GM10248 (cell line): ENCODE measurements around the gene SSR1.

Source experiments
- CTCF ChIA-PET: fragments of 300-600 bp; sonication (Branson Sonifier 250); formaldehyde crosslinking; extraction: SDS; loops from one replicate; lab custom pipeline; 2021; ENCODE audit warnings: antibody characterized with exemption; lab: Yijun Ruan, JAX
- POLR2A ChIA-PET: fragments of 350-650 bp; sonication (Branson Sonifier 250); formaldehyde crosslinking; extraction: SDS; loops from one replicate; lab custom pipeline; 2020; ENCODE audit warnings: antibody characterized with exemption; lab: Yijun Ruan, JAX
- DNase-seq: peaks from one replicate; pipeline ENCODE4 v3.0.0; 2012; ENCODE audit errors: extremely low spot score
- CTCF ChIP-seq: IDR thresholded peaks from 2 replicates; pipeline ENCODE4 v1.5.1; 2012; ENCODE audit warnings: mild to moderate bottlenecking, low read depth; ENCODE audit errors: extremely low read depth, missing control alignments, control extremely low read depth

SSR1 gene

GRCh38 chr6:7218406-7218988 is 94.5 kb downstream of the SSR1 start:
- ChIA-PET POLR2A (interaction anchor here (0.6 kb wide), 2 partner anchors 41 to 307 kb away, joined by 3 to 5 read pairs; no protein-coding TSS in a partner anchor), CTCF (interaction anchor here (1.0 to 3.4 kb wide), 2 partner anchors 10 to 316 kb away, joined by 3 to 13 read pairs; no protein-coding TSS in a partner anchor)
- TF ChIP-seq CTCF = no peak
- DNase-seq = no peak
